M059J (cell line): Measurements from ENCODE around the gene SLC39A2. TPM values are rescaled to one million over a fixed set of nuclear protein-coding genes. Genes with fewer than 3 reads are reported as not detected.
"Not testable (repeated sequence)": the region's sequence is repeated elsewhere in the genome, so short reads cannot be mapped to it uniquely, and the experiment has no call there.

Experiments
- DNase-seq: peaks from one replicate; pipeline ENCODE4 v3.0.0-alpha.2; 2012; ENCODE audit warnings: low read depth
- total RNA-seq: library from RNA; depleted of rRNA; stranded (reverse); fragments of >200 nt; shearing (Covaris generic); gene quantifications from 2 replicates; pipeline ENCODE4 v1.2.3, GENCODE V29; 2014; rRNA removed

The SLC39A2 gene
- 1.2 TPM in 1 of 2 replicates, not detected in the other for total RNA-seq

DNA sequence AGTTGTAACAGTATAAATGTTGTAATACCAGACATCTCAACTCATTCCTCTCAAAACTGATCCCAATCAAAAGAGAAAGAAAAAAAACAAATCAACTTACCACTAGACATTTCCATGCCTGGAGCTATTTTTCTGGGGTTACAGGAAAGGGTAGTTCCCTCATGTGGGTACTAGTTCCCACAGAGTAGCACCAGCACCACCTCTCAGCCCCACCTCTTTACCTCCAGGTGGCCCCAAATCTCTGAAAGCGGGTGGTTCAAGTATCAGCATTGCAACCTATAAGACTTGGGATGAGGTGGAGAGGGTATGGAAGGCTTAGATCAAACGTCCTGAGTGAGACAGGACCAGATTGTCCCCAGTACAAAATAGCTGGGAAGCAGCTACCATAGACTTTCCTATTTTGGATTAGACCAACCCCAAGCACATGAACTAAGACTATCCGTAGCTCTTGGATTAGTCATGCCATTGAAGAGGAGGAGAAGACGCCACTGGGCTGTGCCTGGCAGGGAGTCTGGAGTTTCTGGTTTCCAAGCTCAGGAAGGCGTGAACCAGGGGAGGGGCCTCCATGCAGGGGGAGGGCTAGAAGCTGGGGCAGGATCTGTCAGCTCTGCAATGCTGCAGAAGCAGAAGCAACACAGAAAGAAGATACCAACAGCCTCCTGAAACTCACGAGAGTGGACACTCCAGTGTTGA is at the start of gene SLC39A2:
Gene SLC39A2 (plus strand): TSS at position 620 of the 693 bp plus-strand sequence. CDS start 154 bp downstream, outside the sequence.
- peak; percentile 59 for DNase-seq

DNA sequence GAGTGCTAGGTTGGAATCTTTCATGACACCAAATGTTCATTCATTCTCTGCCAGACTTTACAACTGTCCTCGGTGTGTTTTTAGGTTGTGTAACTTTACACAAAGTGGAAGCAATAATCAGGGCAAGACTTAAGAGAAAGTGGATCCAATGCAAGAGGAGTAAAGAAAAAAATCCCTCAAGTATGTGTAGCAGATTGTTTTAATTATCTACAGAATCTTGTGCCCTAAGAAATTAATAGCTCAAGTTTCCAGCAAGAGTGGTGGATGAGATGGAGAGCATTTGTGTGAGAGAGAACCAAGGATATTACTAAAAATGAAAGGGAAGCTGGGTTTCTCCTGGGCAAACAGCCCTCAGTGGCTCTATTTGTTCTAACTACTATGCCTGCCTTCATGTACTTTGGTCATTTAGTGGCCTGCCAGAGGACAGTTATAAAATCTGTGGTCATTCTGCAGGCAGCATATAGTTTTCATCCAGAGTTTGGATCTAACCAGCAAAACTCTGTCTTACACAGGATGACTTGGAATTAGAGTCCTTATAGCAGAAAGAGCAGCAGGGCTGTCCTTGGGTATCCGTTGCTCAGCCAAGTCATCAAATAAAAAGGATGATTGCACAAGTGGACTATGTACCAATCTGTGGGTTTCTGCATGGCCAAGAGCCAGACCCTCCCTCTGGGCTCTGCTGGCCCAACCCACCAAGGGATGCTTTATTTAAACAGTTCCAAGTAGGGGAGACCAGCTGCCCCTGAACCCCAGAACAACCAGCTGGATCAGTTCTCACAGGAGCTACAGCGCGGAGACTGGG is 44.2 kb upstream of the SLC39A2 start, which contains the start of gene RNASE2:
Gene RNASE2 (plus strand): TSS at position 752 of the 802 bp plus-strand sequence. CDS start 285 bp downstream, outside the sequence.
- not testable (repeated sequence) for DNase-seq

- not testable (repeated sequence) for DNase-seq
Measured at GRCh38 chr14:20955538-20955873, 43.6 kb upstream of the SLC39A2 start.

GRCh38 chr14:20956376-20956976 is 42.6 kb upstream of the SLC39A2 start:
- no peak for DNase-seq

DNA sequence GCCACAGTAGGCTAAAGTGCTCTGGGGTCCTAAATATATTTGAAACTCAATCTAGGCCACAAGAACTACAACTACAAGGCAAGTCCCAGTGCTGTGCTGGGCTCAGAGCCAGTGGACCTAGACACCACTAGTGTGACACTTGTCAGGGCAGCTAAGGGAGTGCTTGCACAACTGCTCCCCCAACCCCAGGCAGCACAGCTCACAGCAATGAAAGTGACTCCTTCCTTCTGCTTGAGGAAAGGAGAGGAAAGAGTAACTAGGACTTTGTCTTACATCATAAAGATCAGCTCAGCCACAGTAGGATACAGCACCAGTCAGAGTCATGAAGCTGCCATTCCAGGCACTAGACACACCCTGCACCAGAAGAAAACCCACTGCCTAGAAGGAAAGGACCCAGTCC is 40.1 kb upstream of the SLC39A2 start:
- DNase-seq, result not testable (repeated sequence)

DNA sequence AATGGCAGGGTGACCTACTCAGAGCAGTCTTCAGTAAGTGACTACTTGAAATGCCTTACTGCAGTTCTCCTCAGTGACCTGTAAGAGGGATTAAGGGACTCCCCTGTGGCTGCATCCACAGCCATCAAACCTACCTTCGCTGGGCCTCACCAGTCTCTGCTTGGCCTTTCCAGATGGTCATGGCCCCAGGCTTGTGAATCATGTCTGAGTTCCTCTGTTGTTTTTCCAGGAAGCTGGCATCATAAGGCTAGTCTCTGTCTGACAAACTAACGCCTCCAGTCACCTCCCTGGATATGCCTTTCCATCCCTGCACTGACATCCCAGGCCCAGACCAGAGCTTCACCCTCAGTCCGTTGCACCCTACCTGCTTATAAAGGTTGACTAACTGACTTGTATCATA is 29.8 kb upstream of the SLC39A2 start:
- peak; percentile 54 for DNase-seq

DNA sequence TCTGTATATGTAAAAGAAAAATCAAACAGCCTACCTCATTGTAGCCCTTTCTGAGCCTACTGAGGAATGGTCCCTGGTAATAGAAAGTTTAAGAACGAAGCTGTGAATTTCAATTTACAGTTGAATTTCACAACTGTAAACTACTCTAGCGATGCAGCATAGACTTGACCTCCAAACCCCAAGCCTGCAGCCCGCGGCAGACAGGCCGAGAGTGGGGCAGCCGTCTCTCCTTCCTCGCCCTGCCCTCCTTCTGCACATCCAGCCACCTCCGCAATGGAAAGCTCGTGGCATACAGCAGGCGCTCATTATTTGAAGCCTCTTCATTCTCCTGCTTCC is 28.5 kb upstream of the SLC39A2 start:
- DNase-seq, result no peak

DNA sequence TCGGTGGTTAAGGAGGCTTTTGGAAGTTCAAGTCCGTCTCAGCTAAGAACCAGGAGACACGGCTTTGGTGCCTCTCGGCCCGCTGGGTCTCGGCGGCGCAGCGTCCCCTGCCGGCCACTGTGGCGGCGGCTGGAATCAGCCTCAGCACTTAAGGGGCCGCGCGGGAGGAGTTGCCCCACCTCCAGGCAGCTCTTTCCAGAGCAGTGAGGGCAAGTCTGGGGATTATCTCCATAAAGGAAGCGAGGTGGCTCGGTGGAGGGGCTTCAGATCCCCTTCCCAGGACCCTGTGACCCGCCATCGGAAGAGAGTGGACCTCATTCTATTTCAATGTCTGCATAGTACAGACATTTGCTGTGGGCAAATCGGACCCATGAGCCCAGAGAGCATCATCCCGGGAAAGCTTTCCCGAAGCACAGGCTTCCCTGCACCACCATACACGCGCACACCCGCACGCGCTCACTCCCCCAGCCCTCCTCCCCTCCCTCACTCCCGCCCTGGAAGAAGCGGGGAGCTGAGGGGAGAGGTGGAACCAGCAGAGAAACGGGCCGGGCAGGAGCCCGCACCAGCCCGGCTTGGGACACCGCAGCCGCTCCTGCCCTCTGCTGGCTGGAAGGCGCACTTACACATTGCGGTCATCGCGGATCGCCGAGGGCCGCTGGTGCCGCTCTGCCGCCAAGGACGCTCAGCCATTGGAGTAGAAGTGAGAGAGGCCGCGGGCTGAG is 27.9 kb upstream of the SLC39A2 start:
- DNase-seq, result peak; percentile 80

- no peak for DNase-seq
Measured at GRCh38 chr14:20971705-20972021, 27.4 kb upstream of the SLC39A2 start.

DNA sequence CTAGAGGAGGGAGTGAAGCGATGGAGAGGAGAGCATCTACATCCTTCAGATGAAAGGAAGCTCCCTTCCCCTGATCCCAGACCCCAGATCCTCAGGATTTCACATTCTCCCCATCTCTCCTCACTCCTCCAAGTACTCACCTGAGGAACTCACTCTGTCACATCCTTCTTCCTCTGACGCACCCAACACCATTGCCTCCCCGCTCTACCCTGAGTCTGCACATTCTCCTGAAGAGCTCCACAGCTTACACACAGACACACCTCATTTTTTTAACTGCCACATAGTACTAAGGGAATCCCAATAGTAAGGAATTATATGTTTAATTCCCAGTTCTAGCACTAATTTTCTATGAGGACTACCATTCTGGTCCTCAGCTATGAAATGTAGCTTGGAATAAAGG is 25.6 kb upstream of the SLC39A2 start:
- DNase-seq, result no peak

- peak; percentile 8 for DNase-seq
Measured at GRCh38 chr14:20976291-20976690, 22.8 kb upstream of the SLC39A2 start.

DNA sequence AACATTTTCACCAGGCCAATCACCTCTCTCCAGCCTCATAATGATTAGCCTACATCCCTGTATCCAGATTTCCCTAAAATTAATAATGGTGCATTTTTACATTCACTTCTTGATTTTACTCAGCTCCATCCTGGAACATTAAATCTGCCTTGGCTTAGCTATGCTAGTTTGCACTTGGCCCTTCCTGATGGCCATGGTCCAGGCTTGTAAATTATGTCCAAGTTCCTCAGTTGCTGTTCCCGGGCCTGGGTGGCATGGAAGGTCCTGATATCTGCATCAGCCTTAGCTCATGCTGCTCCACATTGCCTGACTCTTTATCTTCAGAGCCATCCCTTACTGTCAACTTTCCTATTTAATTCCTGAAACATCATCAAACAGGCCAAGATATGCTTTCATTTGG is 20.4 kb upstream of the SLC39A2 start:
- no peak for DNase-seq

DNA sequence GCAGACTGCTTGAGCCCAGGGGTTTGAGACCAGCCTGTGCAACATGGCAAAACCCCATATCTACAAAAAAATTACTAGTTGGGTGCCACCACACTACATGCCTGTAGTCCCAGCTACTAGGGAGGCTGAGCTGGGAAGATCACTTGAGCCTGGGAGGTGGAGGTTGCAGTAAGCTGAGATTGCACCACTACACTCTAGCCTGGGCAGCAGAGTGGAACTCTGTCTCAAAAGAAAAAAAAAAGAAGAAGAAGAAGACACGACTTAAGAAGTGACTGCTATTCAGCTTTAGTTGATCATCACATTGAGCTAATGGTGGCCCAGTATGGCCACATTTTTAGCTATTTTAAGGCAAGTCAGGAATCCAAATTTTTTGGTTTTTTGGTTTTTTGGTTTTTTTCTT is 18.2 kb upstream of the SLC39A2 start:
- no peak for DNase-seq

DNA sequence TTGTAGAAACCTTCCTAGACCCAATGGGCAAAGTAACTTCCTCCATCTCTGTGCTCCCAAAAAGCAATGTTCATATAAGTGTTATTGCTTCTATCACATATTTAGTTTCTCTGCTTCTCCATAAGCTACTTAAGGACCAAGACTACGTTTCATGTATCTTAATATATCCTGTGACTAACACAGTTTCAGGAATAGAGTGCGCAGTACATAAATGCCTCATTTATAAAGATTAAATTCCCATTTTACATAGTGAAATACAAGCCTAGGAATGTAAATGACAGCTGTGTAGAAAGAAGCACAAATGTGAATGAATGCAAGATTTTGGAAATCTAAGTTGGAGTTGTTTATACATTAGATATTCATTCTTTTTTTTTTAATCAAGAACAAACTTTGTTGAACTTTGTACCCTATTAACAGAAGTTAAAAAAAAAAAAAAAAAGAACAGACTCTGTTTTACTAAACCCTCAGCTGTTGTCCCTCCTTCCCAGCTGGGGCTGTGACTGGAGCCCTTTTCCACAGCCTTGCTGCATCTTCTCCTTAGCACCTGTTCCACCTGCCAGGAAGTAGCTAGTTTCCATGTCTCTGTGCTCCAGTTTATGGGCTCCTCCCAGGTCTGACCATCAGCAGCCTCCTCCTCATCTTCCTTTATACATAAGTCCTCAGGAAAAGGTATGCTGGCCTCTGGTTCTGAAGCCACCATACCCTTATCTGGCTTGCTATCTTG is 16.3 kb upstream of the SLC39A2 start:
- no peak for DNase-seq

DNA sequence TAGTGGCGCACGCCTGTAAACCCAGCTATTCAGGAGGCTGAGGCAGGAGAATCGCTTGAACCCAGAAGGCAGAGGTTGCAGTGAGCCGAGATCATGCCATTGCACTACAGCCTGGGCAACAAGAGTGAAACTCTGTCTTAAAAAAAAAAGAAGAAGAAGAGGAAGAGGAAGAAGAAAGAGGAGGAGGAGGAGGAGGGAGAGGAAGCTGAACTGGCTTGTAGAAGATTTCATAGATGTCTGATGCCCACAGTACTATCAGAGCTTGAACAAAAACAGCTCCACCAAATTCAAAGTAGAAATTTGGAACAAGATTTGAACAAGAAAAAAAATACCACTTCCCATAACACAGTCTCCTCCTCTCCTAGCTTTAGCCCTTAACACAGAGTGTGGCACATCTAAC is 13.4 kb upstream of the SLC39A2 start:
- not testable (repeated sequence) for DNase-seq

DNA sequence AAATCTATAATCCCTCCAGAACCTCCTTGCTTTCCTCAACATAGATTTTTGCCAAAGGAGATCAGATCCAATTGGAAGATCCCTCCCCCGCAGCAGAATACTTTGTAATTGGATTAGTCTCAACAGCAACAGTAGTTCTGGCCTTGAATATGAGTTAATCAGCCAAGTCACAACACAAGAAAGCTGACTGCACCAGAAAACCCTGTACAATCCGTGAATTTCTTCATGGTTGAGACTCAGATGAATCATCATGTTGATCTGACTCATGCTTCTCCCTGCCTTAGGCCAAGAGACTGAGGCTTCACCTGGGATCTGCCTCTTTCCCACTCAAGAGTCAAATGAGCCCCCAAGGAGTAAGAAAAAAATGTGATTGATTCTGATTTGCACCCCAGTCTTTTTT is 12.3 kb upstream of the SLC39A2 start:
- peak; percentile 94 for DNase-seq

DNA sequence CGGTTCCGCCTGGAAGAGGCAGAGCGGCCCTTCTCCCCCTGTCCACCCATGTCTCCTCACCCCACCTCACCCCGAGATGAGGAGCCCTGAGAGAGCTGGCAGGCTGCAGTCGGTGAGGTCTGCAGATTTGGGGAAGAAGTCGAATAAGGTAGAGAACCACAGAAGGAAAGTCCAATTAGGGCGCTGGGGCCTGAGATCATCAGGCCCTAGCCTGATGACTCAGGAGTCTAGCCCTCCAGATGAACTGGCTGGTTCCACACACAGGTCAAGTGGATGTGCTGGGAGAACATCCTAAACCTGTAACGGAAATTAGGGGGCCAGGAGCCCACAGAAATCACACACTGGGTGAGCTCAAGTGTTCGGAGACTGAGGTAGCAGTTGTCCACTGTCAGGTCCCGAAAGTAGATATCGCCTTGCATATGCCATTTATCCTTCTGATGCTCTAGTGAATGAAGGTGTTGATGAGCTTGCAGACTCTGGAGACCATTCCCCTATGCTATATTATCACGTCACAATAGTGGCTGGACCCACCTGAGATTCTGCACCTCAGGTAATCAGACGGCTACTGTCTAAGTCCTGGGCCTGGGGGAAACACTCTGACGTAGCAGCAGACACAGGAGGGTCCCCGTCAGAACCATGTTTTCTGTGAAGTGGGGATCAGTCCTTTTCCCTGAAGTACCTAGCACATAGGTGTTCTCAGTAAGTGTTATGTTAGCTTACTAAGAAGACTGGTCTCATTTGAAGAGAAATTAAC is 10.2 kb upstream of the SLC39A2 start:
- DNase-seq, result peak; percentile 28

DNA sequence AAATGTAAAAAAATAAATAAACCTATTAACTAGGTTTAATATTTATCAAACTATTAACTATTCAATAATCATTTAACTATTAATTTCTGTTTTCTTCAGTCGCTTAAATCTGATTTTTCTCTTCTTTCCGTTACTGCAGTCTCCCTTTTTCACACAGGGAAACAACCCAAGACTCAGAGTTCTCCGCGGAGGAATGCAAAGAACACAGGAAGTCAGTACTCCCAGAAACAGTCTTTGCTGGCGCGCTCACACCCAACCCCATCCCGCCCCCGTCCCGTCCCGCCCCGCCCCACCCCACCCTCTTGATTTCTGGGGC is 9.7 kb upstream of the SLC39A2 start:
- no peak for DNase-seq

DNA sequence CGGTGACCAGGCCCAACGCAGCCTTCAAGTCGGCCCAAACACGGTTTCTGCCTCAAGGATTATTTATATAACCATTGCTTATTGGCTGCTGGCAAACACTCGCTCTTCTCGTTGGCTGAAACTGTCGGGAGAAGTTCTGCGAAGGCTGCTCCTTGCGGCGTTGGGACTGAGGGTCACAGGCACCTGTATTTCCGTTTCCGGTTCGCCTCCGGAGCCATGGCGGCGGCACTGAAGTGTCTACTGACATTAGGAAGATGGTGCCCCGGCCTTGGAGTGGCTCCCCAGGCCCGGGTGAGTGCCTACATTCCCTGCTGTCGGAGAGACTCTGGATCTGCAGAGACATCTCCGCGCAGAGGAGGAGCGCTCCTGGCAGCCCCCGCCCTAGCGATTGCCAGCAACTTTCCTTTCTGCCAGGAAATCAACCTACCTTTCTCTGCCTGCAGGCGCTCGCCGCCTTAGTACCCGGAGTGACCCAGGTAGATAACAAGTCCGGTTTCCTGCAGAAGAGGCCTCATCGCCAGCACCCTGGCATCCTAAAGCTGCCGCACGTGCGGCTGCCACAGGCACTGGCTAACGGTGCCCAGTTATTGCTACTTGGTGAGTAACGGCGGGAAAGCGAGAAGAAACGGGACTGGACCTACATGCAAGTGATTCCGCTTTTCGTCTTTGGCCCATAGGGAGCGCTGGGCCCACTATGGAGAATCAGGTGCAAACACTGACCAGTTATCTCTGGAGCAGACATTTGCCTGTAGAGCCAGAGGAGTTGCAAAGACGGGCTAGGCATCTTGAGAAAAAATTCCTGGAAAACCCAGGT is 9.1 kb upstream of the SLC39A2 start, which contains the start of gene METTL17:
Gene METTL17 (plus strand): TSS at position 194 of the 814 bp plus-strand sequence. CDS start 23 bp downstream, at position 217.
- DNase-seq, result peak; percentile 96

DNA sequence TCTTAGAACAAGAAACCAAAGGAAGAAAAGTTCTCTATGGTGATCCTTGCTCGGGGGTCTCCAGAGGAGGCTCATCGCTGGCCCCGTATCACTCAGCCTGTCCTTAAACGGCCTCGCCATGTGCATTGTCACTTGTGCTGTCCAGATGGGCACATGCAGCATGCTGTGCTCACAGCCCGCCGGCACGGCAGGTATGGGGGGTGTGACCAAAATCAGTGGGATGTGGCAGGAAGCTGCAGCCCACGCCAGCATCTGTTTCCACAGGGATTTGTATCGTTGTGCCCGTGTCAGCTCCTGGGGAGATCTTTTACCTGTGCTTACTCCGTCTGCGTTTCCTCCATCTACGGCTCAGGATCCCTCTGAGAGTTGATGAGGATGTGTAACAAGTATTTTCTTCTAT is 2.6 kb upstream of the SLC39A2 start:
- DNase-seq, result no peak
